NCI-H526 treated with DMSO at 0.1 percent for 48 hours (cell line): ENCODE data around the gene CHM.
"Not testable (repeated sequence)": the region's sequence is repeated elsewhere in the genome, so short reads cannot be mapped to it uniquely, and the experiment has no call there.

ENCODE experiments used
- DNase-seq: peaks from one replicate; lab custom pipeline; 2025; lab: John Stamatoyannopoulos, UW

Gene CHM

GRCh38 chrX:85995641-85996040 lies 51.7 kb downstream of the CHM start:
- no peak for DNase-seq

GRCh38 chrX:85994797-85995196 lies 52.6 kb downstream of the CHM start:
- DNase-seq: peak; percentile 47

GRCh38 chrX:85994228-85994627 lies 53.1 kb downstream of the CHM start:
- DNase-seq: no peak

GRCh38 chrX:85993539-85994197 lies 53.7 kb downstream of the CHM start:
- DNase-seq: no peak

- no peak for DNase-seq
Measured at GRCh38 chrX:85992811-85993229, 54.5 kb downstream of the CHM start.

GRCh38 chrX:85988353-85988752 lies 59.0 kb downstream of the CHM start:
- DNase-seq: no peak

GRCh38 chrX:85980286-85980685 lies 67.1 kb downstream of the CHM start:
- DNase-seq: no peak

GRCh38 chrX:85977218-85977617 lies 70.1 kb downstream of the CHM start:
- no peak for DNase-seq

GRCh38 chrX:85972351-85972750 lies 75.0 kb downstream of the CHM start:
- not testable (repeated sequence) for DNase-seq

GRCh38 chrX:85964744-85965143 lies 82.6 kb downstream of the CHM start:
- no peak for DNase-seq

- DNase-seq: no peak
Measured at GRCh38 chrX:85963736-85964135, 83.6 kb downstream of the CHM start.

- DNase-seq: no peak
Measured at GRCh38 chrX:85955510-85955909, 91.8 kb downstream of the CHM start.

GRCh38 chrX:85944751-85945150 lies 102.6 kb downstream of the CHM start:
- DNase-seq: not testable (repeated sequence)

GRCh38 chrX:85941275-85941674 lies 106.1 kb downstream of the CHM start:
- DNase-seq: no peak

- not testable (repeated sequence) for DNase-seq
Measured at GRCh38 chrX:85939942-85940341, 107.4 kb downstream of the CHM start.

GRCh38 chrX:85934399-85934798 lies 113.0 kb downstream of the CHM start:
- DNase-seq: not testable (repeated sequence)

GRCh38 chrX:85930099-85930498 lies 117.3 kb downstream of the CHM start:
- no peak for DNase-seq

GRCh38 chrX:85928606-85929005 lies 118.8 kb downstream of the CHM start:
- DNase-seq: no peak

GRCh38 chrX:85927740-85928139 lies 119.6 kb downstream of the CHM start:
- no peak for DNase-seq

- DNase-seq: no peak
Measured at GRCh38 chrX:85922821-85923220, 124.5 kb downstream of the CHM start.

GRCh38 chrX:85916656-85917280 lies 130.6 kb downstream of the CHM start:
- DNase-seq: not testable (repeated sequence)

GRCh38 chrX:85914431-85914830 lies 132.9 kb downstream of the CHM start:
- no peak for DNase-seq

GRCh38 chrX:85907316-85907715 lies 140.0 kb downstream of the CHM start:
- no peak for DNase-seq

GRCh38 chrX:85906399-85906798 lies 141.0 kb downstream of the CHM start:
- no peak for DNase-seq
